Measurements from ENCODE around the gene GVQW3.

Gene GVQW3

GRCh38 chr11:76419896-76420295 lies 38.8 kb downstream of the GVQW3 start:
- no peak overlapping the region for H3K4me3 ChIP-seq (ENCODE audit: low read length)

GRCh38 chr11:76424379-76424778 lies 43.3 kb downstream of the GVQW3 start:
- H3K9ac ChIP-seq (ENCODE audit: low read length): no peak overlapping the region
- H3K27ac ChIP-seq (ENCODE audit: low read length): no peak overlapping the region
- H3K36me3 ChIP-seq (ENCODE audit: control insufficient read depth, low read depth, low read length): no peaks in the 10 kb centered on the region
- H3K4me1 ChIP-seq (ENCODE audit: control insufficient read depth, low read depth, low read length): no peaks in the 10 kb centered on the region
- H3K27me3 ChIP-seq (ENCODE audit: control insufficient read depth, insufficient read depth, low read length): no peaks in the 10 kb centered on the region
- H3K4me3 ChIP-seq (ENCODE audit: low read length): no peak overlapping the region
- H3K9me3 ChIP-seq (ENCODE audit: control insufficient read depth, low read depth, low read length): no peaks in the 10 kb centered on the region

More at GRCh38 chr11:76419896-76420295, 38.8 kb downstream of the GVQW3 start:
- Histone ChIP-seq H3K27ac (ENCODE audit: low read length) (no peak overlapping the region), H3K9ac (ENCODE audit: low read length) (no peak overlapping the region), H3K4me1 (ENCODE audit: control insufficient read depth, low read depth, low read length) (no peaks in the 10 kb centered on the region), H3K36me3 (ENCODE audit: control insufficient read depth, low read depth, low read length) (no peaks in the 10 kb centered on the region), H3K27me3 (ENCODE audit: control insufficient read depth, insufficient read depth, low read length) (no peaks in the 10 kb centered on the region), H3K9me3 (ENCODE audit: control insufficient read depth, low read depth, low read length) (no peaks in the 10 kb centered on the region)

GRCh38 chr11:76424891-76425290 lies 43.8 kb downstream of the GVQW3 start:
- Histone ChIP-seq H3K9me3 (ENCODE audit: control insufficient read depth, low read depth, low read length) (no peaks in the 10 kb centered on the region), H3K4me1 (ENCODE audit: control insufficient read depth, low read depth, low read length) (no peaks in the 10 kb centered on the region), H3K36me3 (ENCODE audit: control insufficient read depth, low read depth, low read length) (no peaks in the 10 kb centered on the region), H3K27ac (ENCODE audit: low read length) (no peak overlapping the region), H3K4me3 (ENCODE audit: low read length) (no peak overlapping the region), H3K9ac (ENCODE audit: low read length) (no peak overlapping the region), H3K27me3 (ENCODE audit: control insufficient read depth, insufficient read depth, low read length) (no peaks in the 10 kb centered on the region)

GRCh38 chr11:76426660-76427059 lies 45.5 kb downstream of the GVQW3 start:
- Histone ChIP-seq H3K9ac (ENCODE audit: low read length) (no peak overlapping the region), H3K36me3 (ENCODE audit: control insufficient read depth, low read depth, low read length) (no peaks in the 10 kb centered on the region)

GRCh38 chr11:76436020-76436419 lies 54.9 kb downstream of the GVQW3 start:
- Histone ChIP-seq H3K27me3 (ENCODE audit: control insufficient read depth, insufficient read depth, low read length) (no peaks in the 10 kb centered on the region), H3K27ac (ENCODE audit: low read length) (no peak overlapping the region), H3K36me3 (ENCODE audit: control insufficient read depth, low read depth, low read length) (no peaks in the 10 kb centered on the region), H3K9me3 (ENCODE audit: control insufficient read depth, low read depth, low read length) (no peaks in the 10 kb centered on the region), H3K4me3 (ENCODE audit: low read length) (no peak overlapping the region), H3K4me1 (ENCODE audit: control insufficient read depth, low read depth, low read length) (no peaks in the 10 kb centered on the region), H3K9ac (ENCODE audit: low read length) (no peak overlapping the region)

More at GRCh38 chr11:76426660-76427059, 45.5 kb downstream of the GVQW3 start:
- no peaks in the 10 kb centered on the region for H3K9me3 ChIP-seq (ENCODE audit: control insufficient read depth, low read depth, low read length)
- H3K27ac ChIP-seq (ENCODE audit: low read length): no peak overlapping the region
- H3K4me3 ChIP-seq (ENCODE audit: low read length): no peak overlapping the region
- no peaks in the 10 kb centered on the region for H3K4me1 ChIP-seq (ENCODE audit: control insufficient read depth, low read depth, low read length)
- no peaks in the 10 kb centered on the region for H3K27me3 ChIP-seq (ENCODE audit: control insufficient read depth, insufficient read depth, low read length)

GRCh38 chr11:76443268-76443980 lies 62.3 kb downstream of the GVQW3 start:
- Histone ChIP-seq H3K36me3 (ENCODE audit: control insufficient read depth, low read depth, low read length) (peaks cover 6% of the 10 kb centered on the region), H3K9ac (ENCODE audit: low read length) (peak overlapping the region; percentile 99), H3K27me3 (ENCODE audit: control insufficient read depth, insufficient read depth, low read length) (no peaks in the 10 kb centered on the region), H3K4me1 (ENCODE audit: control insufficient read depth, low read depth, low read length) (peaks cover 27% of the 10 kb centered on the region), H3K9me3 (ENCODE audit: control insufficient read depth, low read depth, low read length) (no peaks in the 10 kb centered on the region), H3K4me3 (ENCODE audit: low read length) (peak overlapping the region; percentile 92), H3K27ac (ENCODE audit: low read length) (peak overlapping the region; percentile 98)

- Histone ChIP-seq H3K27ac (ENCODE audit: low read length) (peak overlapping the region; percentile 98), H3K36me3 (ENCODE audit: control insufficient read depth, low read depth, low read length) (peaks cover 6% of the 10 kb centered on the region), H3K9me3 (ENCODE audit: control insufficient read depth, low read depth, low read length) (no peaks in the 10 kb centered on the region), H3K4me3 (ENCODE audit: low read length) (peak overlapping the region; percentile 92), H3K9ac (ENCODE audit: low read length) (peak overlapping the region; percentile 99), H3K27me3 (ENCODE audit: control insufficient read depth, insufficient read depth, low read length) (no peaks in the 10 kb centered on the region), H3K4me1 (ENCODE audit: control insufficient read depth, low read depth, low read length) (peaks cover 33% of the 10 kb centered on the region)
Measured at GRCh38 chr11:76444065-76444383, 62.9 kb downstream of the GVQW3 start.

GRCh38 chr11:76444384-76445120 lies 63.4 kb downstream of the GVQW3 start, which contains the start of gene EMSY:
EMSY (plus strand) TSS chr11:76445018; CDS start chr11:76446939, 1,921 bp downstream.
- Histone ChIP-seq H3K9ac (ENCODE audit: low read length) (peak within 1 kb of the TSS; percentile 99), H3K4me3 (ENCODE audit: low read length) (peak within 1 kb of the TSS; percentile 92), H3K9me3 (ENCODE audit: control insufficient read depth, low read depth, low read length) (no peaks in the 10 kb centered on the region), H3K4me1 (ENCODE audit: control insufficient read depth, low read depth, low read length) (peaks cover 39% of the 10 kb centered on the region), H3K27ac (ENCODE audit: low read length) (peak within 1 kb of the TSS; percentile 98), H3K27me3 (ENCODE audit: control insufficient read depth, insufficient read depth, low read length) (no peaks in the 10 kb centered on the region), H3K36me3 (ENCODE audit: control insufficient read depth, low read depth, low read length) (peaks cover 7% of the 10 kb centered on the region)

GRCh38 chr11:76445121-76446084 lies 64.3 kb downstream of the GVQW3 start:
- peaks cover 16% of the 10 kb centered on the region for H3K36me3 ChIP-seq (ENCODE audit: control insufficient read depth, low read depth, low read length)
- no peaks in the 10 kb centered on the region for H3K9me3 ChIP-seq (ENCODE audit: control insufficient read depth, low read depth, low read length)
- peak overlapping the region; percentile 98 for H3K27ac ChIP-seq (ENCODE audit: low read length)
- peaks cover 45% of the 10 kb centered on the region for H3K4me1 ChIP-seq (ENCODE audit: control insufficient read depth, low read depth, low read length)
- no peaks in the 10 kb centered on the region for H3K27me3 ChIP-seq (ENCODE audit: control insufficient read depth, insufficient read depth, low read length)
- H3K4me3 ChIP-seq (ENCODE audit: low read length): peak overlapping the region; percentile 92
- peak overlapping the region; percentile 99 for H3K9ac ChIP-seq (ENCODE audit: low read length)

- Histone ChIP-seq H3K36me3 (ENCODE audit: control insufficient read depth, low read depth, low read length) (peaks cover 37% of the 10 kb centered on the region), H3K9me3 (ENCODE audit: control insufficient read depth, low read depth, low read length) (no peaks in the 10 kb centered on the region), H3K27me3 (ENCODE audit: control insufficient read depth, insufficient read depth, low read length) (no peaks in the 10 kb centered on the region), H3K9ac (ENCODE audit: low read length) (peak overlapping the region; percentile 42), H3K4me1 (ENCODE audit: control insufficient read depth, low read depth, low read length) (peaks cover 61% of the 10 kb centered on the region), H3K27ac (ENCODE audit: low read length) (peak overlapping the region; percentile 83), H3K4me3 (ENCODE audit: low read length) (peak overlapping the region; percentile 37)
Measured at GRCh38 chr11:76448506-76448905, 67.4 kb downstream of the GVQW3 start.

- Histone ChIP-seq H3K9ac (ENCODE audit: low read length) (no peak overlapping the region), H3K27ac (ENCODE audit: low read length) (peak overlapping the region; percentile 62), H3K36me3 (ENCODE audit: control insufficient read depth, low read depth, low read length) (peaks cover 31% of the 10 kb centered on the region), H3K27me3 (ENCODE audit: control insufficient read depth, insufficient read depth, low read length) (no peaks in the 10 kb centered on the region), H3K4me1 (ENCODE audit: control insufficient read depth, low read depth, low read length) (peaks cover 81% of the 10 kb centered on the region), H3K9me3 (ENCODE audit: control insufficient read depth, low read depth, low read length) (no peaks in the 10 kb centered on the region), H3K4me3 (ENCODE audit: low read length) (no peak overlapping the region)
Measured at GRCh38 chr11:76453248-76453647, 72.1 kb downstream of the GVQW3 start.
